GM18526 (cell line): ENCODE results near the gene SIPA1L3.

ENCODE experiments used
- POLR2A ChIP-seq: IDR thresholded peaks from 3 replicates; pipeline ENCODE4 v1.6.1; 2011; ENCODE audit not compliant: insufficient read length; ENCODE audit errors: extremely low read depth

SIPA1L3 gene

DNA sequence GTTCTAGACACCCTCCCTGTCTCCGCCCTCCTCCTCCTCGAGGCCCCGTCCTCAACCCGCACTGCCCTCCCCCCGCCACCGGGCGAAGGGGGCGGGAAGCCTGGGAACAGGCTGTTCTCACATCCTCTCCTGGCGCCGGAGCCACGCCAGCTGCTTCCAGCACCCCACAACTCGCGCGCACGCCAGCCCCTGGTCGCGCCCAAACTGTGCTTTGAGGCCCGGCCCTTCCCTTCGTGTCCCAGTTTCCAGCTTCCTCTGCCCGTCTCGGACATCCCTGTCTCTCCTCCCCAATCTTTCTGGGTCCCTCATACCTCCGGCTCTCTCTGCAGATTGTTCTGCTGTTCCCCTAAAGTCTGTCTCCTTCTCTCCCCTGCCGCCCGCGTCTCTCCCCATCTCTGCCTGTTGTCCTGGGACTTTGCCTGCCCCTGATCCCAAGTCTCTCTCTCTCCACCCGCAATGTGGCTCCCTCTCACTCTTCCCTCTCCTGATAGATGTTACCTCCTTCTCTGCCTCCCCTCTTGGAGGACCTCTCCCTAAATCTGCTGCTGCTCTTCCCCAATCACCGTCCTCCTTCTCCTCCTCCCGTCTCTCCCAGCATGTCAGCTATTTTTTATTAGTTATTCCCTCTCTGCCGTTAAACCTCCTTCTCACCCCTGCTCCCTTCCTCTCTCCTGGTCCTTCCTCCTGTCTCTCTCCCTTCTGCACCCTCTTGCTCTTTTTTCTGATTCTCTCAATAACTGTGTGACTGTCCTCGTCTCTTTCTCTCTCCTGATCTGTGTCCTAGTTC, 302.9 kb downstream of the SIPA1L3 start:
- TF ChIP-seq POLR2A = no peak

DNA sequence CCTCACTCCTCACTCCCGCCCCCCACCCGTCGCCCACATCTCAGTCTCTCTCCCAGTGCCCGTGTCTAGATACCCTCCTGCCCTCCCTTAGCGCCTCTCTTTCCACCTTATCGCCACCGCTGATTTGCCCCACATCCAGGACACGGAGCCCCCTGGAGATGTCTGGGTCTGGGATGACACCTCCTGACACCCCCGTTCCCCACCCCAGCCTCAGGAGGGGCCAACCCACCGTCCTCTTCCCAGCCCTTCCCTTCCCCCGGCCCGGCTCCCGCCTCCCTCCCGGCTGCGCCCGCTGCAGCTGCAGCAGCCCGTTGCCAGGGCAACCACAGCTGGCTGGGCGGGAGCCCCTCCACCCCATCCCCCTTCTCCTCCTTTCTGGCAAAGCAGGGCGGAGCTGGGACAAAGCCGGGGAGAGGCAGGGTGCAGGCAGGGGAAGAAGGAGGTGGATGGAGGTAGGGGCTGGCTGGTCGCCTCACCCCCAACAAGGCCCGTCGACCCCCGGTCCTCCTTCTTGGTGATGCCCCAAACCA, 303.5 kb downstream of the SIPA1L3 start:
- no peak for TF ChIP-seq POLR2A

DNA sequence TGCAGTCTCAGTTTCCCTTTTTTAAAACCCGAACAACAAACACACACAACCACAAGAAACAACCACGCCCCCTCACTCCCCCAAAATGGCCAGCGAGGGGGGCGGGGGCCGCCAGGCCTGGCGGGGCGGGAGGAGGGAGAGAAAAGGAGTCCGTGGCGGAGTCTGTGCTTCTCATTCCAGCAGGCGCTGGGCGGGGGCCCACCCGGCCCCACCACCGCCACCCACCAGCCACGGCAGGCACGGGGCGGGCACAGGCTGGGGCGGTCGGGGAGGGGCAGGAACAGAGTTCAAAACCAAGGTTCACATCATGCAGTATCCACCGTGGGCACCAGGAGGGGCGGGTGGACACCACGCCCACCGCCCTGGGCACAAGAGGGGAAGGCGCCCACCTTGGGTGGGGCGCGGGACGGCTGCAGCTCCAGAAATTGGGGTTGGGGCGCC, 304.2 kb downstream of the SIPA1L3 start:
- TF ChIP-seq POLR2A = no peak

DNA sequence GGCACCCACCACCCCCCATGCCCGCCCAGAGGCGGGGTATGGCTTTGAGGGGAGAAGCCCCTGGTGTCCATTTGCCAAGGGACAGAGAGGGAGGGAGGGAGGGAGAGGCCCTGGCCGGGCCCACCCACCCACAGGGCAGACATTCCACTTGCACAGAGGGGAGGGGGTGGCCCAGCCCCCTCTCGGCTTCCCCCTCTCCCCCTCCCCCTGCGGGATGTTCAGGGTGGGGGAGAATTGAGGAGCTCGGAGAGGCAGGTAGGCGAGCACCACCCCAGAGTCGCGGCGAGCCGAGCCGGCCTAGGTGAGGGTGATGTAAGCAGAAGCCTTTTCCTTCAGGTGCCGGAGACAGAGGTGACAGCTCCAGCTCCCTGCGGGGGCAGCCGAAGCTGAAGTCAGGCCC, 304.8 kb downstream of the SIPA1L3 start:
- TF ChIP-seq POLR2A = no peak

DNA sequence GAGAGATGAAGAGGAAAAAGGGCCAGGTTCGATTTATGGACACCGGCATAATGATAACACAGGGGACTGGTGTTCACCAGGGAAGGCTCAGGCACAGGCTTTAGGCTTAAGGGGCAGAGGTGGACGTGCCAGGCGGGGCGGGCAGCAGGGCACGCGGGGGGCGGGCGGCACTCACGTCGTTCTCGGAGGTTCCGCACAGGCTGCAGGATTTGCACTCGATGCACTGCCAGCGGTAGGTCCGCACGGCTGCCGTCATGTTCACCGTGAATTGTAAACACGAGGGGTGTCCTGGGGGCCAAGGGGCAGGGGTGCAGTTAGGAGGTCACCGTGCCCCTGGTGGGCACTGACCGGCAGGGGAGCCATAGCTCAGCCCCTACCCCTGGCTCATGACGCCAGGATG, 306.5 kb downstream of the SIPA1L3 start:
- no peak for TF ChIP-seq POLR2A

DNA sequence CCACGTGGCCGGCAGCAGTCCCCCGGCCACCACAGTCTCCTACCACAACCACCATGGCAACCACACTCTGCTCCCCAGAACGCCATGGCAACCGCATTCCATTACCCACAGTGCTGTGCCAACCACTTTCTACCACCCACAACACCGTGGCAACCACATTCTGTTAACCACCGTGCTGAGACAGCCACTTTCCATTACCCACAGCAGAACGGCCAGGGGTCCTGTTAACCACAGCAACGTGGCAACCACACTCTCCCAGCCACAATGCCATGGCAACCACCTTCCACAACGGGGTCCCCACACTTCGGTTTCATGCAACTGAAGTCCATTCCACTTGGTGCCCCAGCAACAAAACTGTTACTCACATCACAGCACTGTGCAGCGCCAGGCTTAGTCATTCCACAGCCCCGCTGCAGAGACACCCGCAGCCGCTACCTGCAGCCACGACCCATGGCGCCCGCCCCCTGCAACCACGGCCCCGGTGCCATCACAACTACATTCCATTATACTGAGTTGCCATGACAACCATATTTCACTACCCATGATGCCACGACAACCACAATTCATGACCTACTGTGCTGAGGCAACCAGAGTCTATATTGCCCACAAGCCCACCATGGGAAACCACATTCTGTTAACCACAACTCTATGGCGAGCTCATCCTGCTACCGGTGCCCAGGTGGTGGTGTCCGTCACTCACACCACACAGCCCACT, 307.1 kb downstream of the SIPA1L3 start:
- no peak for TF ChIP-seq POLR2A

DNA sequence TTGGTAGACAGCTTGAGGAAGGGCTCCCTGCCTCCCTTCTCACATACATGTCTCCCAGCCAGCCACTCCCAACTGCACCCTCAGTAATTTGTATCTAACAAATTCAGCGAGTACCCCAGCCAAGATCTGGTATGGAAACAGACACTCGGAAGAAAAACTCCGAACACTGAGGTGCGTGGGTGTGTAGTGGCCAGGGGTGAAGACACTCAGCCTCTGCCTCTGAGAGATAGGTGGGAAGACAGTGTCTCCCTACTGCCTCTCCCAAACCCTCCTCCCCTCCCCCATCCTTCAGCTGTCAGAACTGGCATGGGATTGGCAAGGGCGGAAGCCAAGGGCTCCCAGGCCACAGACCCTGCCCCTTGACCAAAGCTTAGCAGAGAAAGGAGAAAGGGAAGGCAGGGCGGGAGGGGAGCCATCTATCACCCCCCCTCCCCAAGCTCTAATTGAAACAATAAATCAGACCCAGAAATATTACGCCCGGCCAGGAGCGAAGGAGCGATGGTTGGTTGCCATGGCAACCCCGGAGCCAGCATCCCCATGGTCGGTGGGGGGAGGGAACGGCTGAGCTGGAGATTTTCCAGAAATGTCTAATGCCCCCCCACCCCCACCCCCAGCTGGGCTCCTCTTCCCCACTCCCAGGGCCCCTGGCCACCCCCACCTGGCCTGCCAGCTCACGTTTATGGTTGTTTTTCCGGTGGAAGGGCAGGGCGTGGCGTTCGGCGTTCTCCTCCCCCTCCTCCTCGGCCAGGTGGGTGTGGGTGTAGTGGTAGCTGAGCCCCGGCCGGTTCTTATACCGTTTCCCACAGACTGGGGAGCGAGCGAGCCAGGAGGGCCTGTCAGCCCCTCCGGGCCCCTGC, 310.0 kb downstream of the SIPA1L3 start:
- no peak for TF ChIP-seq POLR2A

DNA sequence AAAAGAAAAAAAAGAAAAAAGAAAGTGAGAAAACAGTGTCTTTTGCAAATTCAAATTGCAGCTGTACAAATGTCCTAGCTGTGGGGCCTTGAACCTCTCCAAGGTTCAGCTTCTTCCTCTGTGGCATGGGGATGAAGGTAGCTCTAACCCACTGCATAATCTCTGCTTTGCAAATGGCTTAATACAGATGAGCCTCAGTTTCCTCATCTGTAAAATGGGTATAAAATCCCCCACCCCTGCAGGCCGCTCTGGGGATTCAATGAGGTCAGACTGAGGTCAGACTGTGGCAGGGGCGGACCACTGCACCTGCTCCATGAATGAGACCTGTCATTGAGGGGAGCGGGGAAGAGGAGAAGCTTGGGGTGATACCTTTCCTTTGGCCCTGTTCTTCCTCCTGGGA, 311.2 kb downstream of the SIPA1L3 start:
- TF ChIP-seq POLR2A = no peak

DNA sequence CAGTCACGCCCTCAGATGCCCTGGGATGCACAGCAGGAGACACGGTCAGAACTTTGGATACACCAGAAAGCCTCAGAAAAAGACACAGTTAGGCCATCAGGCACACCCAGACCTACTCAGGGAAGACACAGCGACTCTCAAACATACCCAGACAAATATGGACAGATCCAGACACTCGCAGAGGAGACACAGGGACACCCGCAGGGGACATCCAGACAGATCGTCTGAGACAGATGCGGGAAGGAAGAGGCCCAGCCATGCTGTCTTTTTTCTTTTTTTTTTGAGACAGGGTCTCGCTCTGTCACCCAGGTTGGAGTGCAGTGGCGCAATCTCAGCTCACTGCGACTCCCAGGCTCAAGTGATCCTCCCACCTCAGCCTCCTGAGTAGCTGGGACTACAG, 312.2 kb downstream of the SIPA1L3 start:
- TF ChIP-seq POLR2A = no peak

DNA sequence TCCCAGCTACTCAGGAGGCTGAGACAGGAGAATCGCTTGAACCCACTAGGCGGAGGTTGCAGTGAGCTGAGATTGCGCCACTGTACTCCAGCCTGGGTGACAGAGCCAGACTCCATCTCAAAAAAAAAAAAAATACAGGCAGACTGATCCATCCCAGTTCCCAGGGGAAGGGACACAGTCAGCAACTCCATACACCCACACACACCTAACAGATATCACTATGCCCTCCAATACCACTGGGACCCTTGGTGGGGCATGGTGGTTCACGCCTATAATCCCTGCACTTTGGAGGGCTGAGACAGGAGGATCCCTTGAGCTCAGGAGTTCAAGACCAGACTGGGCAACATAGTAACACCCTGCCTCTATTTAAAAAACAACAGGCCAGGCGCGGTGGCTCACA, 314.4 kb downstream of the SIPA1L3 start:
- TF ChIP-seq POLR2A = no peak

DNA sequence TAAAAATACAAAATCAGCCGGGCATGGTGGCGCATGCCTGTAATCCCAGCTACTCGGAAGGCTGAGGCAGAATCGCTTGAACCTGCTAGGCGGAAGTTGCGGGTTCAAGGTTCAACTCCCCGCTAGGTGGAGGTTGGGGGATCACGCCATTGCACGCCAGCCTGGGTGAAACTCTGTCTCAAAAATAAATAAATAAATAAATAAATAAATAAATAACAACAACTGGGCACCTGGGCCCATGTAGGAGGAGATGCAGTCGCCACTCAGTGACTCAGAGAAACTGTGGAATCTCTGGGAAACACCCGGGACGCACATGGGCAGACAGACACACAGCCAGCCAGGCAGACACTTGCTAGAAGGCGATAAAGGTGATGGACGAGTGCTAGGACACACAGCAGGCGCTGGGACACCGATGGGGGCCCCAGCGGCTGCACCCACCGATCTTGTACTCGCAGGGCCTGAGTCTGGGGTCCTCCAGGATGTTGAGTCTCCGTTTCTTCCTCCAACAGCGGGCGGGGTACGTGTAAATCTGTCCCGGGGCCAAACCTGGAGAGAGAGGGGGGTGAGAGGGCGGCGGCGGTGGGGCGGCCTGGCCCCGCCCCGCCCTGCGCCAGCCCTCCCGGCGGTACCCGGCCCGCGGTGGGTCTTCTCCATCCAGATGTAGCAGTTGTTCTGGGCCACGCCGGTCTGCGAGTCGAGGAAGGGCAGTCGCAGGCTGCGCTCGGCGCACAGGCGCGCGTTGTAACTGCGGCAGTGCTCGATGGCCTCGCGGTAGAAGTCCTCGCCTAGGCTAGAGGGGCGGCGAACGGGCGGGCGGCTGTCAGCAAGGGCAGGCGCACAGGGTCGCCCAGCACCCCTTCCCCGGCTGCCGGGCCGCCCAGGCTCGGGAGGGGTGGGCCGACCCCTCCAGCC, 315.2 kb downstream of the SIPA1L3 start:
- TF ChIP-seq POLR2A = no peak

DNA sequence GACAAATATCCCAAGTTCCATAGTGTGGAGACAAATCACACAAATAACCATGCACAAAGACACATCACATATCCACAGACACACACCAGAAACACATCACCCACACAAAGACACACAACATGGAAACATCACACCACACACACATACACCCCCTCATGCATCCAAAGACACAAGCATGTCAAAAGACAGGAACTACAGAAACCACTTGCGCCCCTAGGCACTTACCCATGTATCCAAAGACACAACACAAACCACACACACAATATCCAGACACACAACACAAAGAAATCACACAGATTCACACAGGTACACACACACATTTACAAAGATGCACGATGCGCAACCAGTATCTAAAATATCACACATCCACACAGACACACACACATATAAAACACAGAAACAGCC, 316.1 kb downstream of the SIPA1L3 start:
- TF ChIP-seq POLR2A = no peak

DNA sequence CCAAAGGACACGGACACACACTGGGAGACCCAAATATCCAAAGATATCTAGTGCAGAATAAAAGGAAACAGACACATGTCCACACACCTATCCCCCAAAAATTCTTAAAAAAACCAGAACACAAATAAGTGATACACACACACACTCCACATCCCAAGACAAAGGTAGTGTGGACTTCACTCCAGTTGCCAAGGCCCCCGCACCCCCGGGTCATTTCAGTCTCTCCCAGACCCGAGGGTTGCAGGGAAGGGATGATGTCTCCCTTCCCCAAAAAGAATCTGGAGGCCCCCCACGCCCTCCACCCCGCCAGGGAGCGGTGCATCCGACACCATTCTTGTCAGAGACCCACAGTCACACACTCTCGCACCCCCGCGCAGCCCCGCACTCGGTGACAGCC, 316.6 kb downstream of the SIPA1L3 start:
- no peak for TF ChIP-seq POLR2A
